Stimulated activated effector memory CD8-positive, alpha-beta T cell treated with anti-CD3 and anti-CD28 coated beads, Interleukin-12 subunit alpha, Interleukin-12 subunit beta, amount 100 ng/mL, for 72 hours (primary cell): ENCODE data around the gene KLHDC8A.
A peak's percentile ranks its signal among the peaks of the same experiment; 100 is the strongest.

Source experiments
- ATAC-seq: fragments of 150-1000 bp; cut with Tn5 transposase; 2 replicates; pipeline ENCODE4 v1.10.0; 2021
- DNase-seq, 2 donors: peaks; one replicate each; pipeline ENCODE4 v3.0.0; 2021 to 2022; ENCODE audit warnings: low spot score in 2 of 2
- H3K27ac Mint-ChIP-seq: one replicate; pipeline ENCODE4 v1.8.0; 2022; ENCODE audit warnings: mild to moderate bottlenecking, mixed read lengths
- H3K36me3 Mint-ChIP-seq: one replicate; pipeline ENCODE4 v1.8.0; 2022; ENCODE audit warnings: mild to moderate bottlenecking, mixed read lengths
- H3K4me1 Mint-ChIP-seq: one replicate; pipeline ENCODE4 v1.8.0; 2022; ENCODE audit warnings: mixed read lengths
- H3K4me3 Mint-ChIP-seq: one replicate; pipeline ENCODE4 v1.8.0; 2022; ENCODE audit warnings: mild to moderate bottlenecking, mixed read lengths
- H3K9me3 Mint-ChIP-seq: one replicate; pipeline ENCODE4 v1.8.0; 2022; ENCODE audit warnings: mixed read lengths

The KLHDC8A gene

DNA sequence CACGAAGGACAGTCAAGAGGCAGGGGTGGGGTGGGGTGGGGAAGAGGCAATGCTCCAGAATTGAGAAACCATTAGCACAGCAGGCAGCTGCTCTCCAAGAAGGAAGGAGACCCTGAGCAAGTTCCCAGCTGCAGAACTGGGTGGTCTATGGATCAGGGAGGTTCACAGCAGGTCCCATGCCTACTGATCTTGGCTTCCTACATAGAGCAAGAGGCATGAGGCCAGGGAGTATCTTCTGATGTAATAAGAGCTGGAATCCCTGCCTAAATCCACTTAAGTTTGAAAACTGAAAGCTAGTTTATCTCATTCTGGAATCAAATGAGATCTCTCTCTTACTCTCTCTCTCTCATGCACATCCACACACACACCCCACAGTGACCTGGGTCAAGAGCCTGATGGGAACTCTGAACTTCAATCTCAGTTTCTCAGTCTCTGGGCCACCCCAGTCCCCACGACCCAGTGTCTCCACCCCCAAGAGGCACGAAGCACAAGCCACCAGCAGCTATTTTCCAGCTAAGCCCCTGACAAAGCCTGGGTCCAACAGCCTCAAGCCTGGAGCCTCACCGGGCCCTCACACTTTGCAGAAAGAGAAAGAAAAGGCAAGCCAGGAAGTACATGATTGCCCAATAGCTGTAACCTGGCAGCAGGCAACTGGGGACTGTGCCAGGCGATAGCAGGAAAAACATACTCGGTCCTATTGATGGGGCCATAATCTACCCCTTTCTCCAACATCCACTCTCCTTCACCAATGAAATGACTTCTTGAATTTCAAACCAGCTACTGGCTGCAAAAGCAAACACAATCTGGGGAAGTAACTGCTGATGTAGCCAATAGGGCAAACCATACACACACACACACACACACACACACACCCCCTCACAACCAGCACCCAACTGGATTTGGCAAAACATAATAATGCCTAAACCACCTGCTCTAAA, 37.4 kb downstream of the KLHDC8A start:
- peak overlapping the region; percentile 97 for H3K4me3 Mint-ChIP-seq
- H3K9me3 Mint-ChIP-seq, result no peaks in the 10 kb centered on the region
- H3K4me1 Mint-ChIP-seq, result peaks cover 77% of the 10 kb centered on the region
- ATAC-seq (peak; percentile 14), DNase-seq (peak in 1 of 2 donors; percentile 59)
- H3K36me3 Mint-ChIP-seq, result no peaks in the 10 kb centered on the region
- H3K27ac Mint-ChIP-seq, result peak overlapping the region; percentile 50

DNA sequence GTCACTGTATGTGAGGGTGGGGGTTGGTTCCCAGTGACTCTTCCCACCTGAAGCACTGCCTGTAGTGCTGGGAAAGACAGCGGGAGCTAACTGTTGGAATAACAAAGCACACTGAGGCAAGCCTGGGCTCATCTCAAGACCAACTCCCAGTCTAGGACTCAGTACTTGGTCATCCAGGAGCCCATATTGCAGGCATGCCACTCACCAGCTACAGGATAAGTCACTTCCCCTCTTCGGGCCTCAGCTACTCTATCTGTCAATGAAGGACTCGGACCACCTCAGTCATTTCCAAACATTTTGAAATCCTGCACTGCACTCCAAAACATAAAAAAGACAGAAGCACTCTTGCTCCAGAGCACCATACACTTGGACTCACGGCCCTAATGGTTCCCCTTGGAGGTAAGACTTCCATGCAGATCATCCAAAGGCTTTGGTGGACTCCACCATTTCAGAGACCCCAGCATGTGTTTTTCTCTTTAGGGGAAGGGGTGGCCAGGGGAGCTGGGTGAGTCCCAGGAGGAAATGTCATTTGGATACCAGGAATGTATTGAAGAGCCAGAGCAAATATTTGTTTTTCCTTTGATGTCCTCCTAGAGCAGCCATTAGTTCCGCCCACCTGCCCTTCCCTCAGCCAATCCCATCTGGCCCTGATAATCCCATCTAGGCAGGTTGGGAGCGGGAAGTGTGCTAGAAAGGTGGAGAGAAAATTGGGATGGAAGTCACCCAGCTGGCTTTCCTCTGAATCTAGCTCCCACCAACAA, 38.3 kb downstream of the KLHDC8A start:
- DNase-seq, result no peak
- Mint-ChIP-seq H3K4me3 (peak overlapping the region; percentile 97), H3K36me3 (no peaks in the 10 kb centered on the region), H3K27ac (peak overlapping the region; percentile 46), H3K4me1 (peaks cover 83% of the 10 kb centered on the region), H3K9me3 (no peaks in the 10 kb centered on the region)
- ATAC-seq, result no peak

- H3K9me3 Mint-ChIP-seq, result no peaks in the 10 kb centered on the region
- peak overlapping the region; percentile 46 for H3K27ac Mint-ChIP-seq
- ATAC-seq (no peak), DNase-seq (no peak)
- no peaks in the 10 kb centered on the region for H3K36me3 Mint-ChIP-seq
- peak overlapping the region; percentile 97 for H3K4me3 Mint-ChIP-seq
- H3K4me1 Mint-ChIP-seq, result peaks cover 92% of the 10 kb centered on the region
Observed at GRCh38 chr1:205317311-205317917, 39.3 kb downstream of the KLHDC8A start.

- H3K27ac Mint-ChIP-seq, result no peak overlapping the region
- DNase-seq, result no peak
- no peaks in the 10 kb centered on the region for H3K9me3 Mint-ChIP-seq
- peak; percentile 14 for ATAC-seq
- peaks cover 90% of the 10 kb centered on the region for H3K4me1 Mint-ChIP-seq
- peaks cover 5% of the 10 kb centered on the region for H3K36me3 Mint-ChIP-seq
- peak overlapping the region; percentile 97 for H3K4me3 Mint-ChIP-seq
Observed at GRCh38 chr1:205316161-205316566, 40.6 kb downstream of the KLHDC8A start.

DNA sequence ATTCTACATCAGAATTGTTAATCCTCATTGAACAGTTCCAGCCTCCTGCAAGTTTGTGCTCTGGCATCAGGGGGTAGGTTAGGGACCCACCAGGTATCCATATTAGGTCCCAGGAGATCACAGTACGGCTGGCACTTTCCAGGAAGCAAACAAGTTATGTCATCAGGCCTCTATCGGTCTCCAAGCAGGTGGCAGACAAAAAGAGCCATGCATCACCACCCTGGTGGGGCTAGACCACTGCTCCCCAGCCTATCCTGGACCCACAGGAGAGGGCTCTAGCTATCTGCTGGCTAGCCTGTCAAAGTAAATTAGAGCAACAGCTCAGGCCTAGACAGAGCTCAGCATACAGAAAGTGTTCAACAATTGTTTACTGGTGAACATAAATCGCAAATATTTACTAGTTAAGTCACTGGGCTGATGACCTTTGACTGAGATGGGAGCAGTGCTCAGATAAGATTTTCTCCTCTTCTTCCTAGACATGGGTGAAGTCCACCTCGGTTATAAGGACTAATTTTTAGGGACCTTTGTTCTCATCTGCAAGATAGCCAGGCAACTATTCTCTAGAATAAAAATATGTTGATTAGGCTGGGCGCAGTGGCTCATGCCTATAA, 41.6 kb downstream of the KLHDC8A start:
- H3K27ac Mint-ChIP-seq, result peak overlapping the region; percentile 93
- DNase-seq (no peak), ATAC-seq (no peak)
- H3K4me1 Mint-ChIP-seq, result peaks cover 87% of the 10 kb centered on the region
- H3K36me3 Mint-ChIP-seq, result peaks cover 15% of the 10 kb centered on the region
- H3K9me3 Mint-ChIP-seq, result no peaks in the 10 kb centered on the region
- H3K4me3 Mint-ChIP-seq, result peak overlapping the region; percentile 74

- Mint-ChIP-seq H3K4me3 (peak overlapping the region; percentile 74), H3K27ac (peak overlapping the region; percentile 93), H3K36me3 (peaks cover 29% of the 10 kb centered on the region), H3K9me3 (no peaks in the 10 kb centered on the region), H3K4me1 (peaks cover 73% of the 10 kb centered on the region)
- ATAC-seq (peak; percentile 87), DNase-seq (peak in 1 of 2 donors; percentile 78)
Observed at GRCh38 chr1:205313563-205314308, 43.0 kb downstream of the KLHDC8A start.

GRCh38 chr1:205312866-205313562, 43.7 kb downstream of the KLHDC8A start:
- H3K27ac Mint-ChIP-seq, result peak overlapping the region; percentile 93
- H3K4me3 Mint-ChIP-seq, result peak overlapping the region; percentile 74
- no peaks in the 10 kb centered on the region for H3K9me3 Mint-ChIP-seq
- H3K36me3 Mint-ChIP-seq, result peaks cover 36% of the 10 kb centered on the region
- DNase-seq, result no peak
- ATAC-seq, result no peak
- peaks cover 66% of the 10 kb centered on the region for H3K4me1 Mint-ChIP-seq

DNA sequence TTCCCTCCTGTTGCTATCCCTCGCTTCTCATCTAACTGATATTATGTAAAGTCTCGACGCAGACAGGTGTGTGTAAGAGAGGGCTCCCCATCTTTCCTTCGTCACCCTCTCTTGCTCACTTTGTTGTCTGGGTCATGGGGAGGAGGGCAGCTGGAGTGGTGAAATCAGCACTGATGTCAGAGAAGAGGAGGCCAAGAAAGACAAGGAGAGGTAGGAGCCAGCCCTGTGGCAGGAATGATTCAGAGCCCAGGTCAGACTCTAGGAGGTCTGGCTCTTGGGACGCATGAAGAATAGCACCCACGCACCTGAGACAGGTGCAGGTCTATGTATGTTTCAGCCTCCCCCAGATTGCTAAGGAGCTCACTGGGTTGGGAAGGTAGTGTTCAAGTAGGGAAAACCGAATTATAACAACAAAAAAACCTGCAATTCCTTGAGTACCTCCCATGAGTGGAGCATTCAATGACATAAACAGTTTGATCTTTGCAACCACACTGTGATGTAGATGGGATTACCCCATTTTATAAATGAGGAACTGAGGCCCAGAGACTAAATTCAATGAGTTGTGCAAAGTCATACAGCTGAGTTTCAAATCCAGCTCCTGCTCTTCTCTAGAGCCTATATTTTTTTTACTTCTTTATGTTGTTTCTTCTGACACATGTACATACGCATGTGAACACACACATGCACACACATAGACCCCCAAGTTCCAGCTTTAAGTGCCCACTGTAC, 45.6 kb downstream of the KLHDC8A start:
- ATAC-seq, result no peak
- Mint-ChIP-seq H3K9me3 (no peaks in the 10 kb centered on the region), H3K4me3 (no peak overlapping the region), H3K36me3 (peaks cover 52% of the 10 kb centered on the region), H3K27ac (peak overlapping the region; percentile 47), H3K4me1 (peaks cover 47% of the 10 kb centered on the region)
- DNase-seq, result no peak

- no peak for ATAC-seq
- Mint-ChIP-seq H3K4me1 (peaks cover 46% of the 10 kb centered on the region), H3K27ac (no peak overlapping the region), H3K36me3 (peaks cover 66% of the 10 kb centered on the region), H3K9me3 (no peaks in the 10 kb centered on the region), H3K4me3 (no peak overlapping the region)
- DNase-seq, result no peak
Observed at GRCh38 chr1:205309741-205310140, 47.0 kb downstream of the KLHDC8A start.

DNA sequence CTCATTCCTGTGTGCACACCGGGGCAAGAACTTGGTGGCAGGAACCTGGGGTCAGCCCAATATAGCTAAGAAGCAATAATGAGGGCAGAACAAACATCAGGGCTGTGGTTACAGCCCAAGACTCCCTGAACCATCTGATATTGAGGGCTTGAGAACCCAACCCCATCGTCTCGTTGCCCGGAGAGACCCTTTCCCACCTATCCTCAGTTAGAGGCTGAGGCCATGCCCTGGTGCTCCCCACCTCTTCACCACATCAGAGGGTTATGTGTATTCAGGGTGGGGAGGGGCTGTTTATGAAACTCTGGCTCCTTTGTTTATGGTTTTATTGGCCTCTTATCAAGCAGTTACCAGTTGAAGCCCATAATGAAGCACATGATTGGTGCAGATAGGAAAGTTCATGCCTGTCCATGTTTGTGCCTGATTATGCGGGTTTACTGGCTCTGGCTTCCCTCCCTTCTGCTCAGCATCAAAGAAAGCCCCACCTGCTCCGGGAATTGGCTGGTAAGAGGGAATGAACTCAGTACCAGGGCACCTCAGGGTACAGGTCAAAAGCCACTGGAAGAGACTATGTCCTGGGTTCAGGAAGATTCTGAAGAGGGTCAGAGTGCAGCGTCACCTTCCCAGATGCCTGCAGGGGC, 49.7 kb downstream of the KLHDC8A start:
- no peak for DNase-seq
- Mint-ChIP-seq H3K27ac (no peak overlapping the region), H3K9me3 (no peaks in the 10 kb centered on the region), H3K36me3 (peaks cover 85% of the 10 kb centered on the region), H3K4me3 (no peak overlapping the region), H3K4me1 (peaks cover 26% of the 10 kb centered on the region)
- no peak for ATAC-seq

- peaks cover 75% of the 10 kb centered on the region for H3K36me3 Mint-ChIP-seq
- ATAC-seq (no peak), DNase-seq (no peak)
- no peak overlapping the region for H3K4me3 Mint-ChIP-seq
- peak overlapping the region; percentile 71 for H3K27ac Mint-ChIP-seq
- H3K4me1 Mint-ChIP-seq, result peaks cover 18% of the 10 kb centered on the region
- H3K9me3 Mint-ChIP-seq, result no peaks in the 10 kb centered on the region
Observed at GRCh38 chr1:205304695-205305070, 52.0 kb downstream of the KLHDC8A start.

DNA sequence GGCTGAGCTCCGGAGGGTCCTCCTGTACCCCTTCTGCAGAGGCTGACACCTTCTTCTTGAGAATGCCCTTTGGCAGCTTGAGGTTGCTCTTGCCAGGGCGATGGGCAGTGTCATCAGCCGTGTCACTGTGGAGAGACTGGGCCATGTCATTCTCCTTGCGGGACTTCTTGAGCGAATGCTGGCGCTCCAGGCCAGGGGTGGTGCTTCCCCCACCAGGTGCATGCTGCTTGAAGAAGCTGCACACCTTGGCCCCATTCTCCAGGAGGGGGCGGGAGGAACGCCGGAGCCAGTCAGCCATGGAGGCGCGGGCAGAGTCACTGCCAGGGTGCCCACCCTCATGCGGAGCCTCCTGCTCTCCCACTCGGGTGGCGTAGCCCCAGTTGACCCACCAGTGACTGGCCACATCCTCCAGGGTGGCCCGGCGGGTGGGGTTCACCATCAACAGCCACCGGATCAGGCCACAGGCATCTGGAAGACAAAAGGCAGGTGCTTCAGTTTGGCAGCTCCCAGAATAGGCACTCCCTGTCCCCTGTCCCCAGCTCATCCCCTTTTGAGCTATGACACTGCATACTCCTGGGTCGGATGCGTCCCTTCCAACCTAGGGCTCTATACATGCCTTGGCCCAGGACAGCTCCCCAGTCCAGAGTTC, 52.6 kb downstream of the KLHDC8A start:
- Mint-ChIP-seq H3K4me3 (no peak overlapping the region), H3K9me3 (no peaks in the 10 kb centered on the region), H3K27ac (peak overlapping the region; percentile 71), H3K4me1 (peaks cover 18% of the 10 kb centered on the region), H3K36me3 (peaks cover 70% of the 10 kb centered on the region)
- ATAC-seq (no peak), DNase-seq (no peak)
